ENCODE measurements around the gene PPAN. TPM values are rescaled to one million over a fixed set of nuclear protein-coding genes. Genes with fewer than 3 reads are reported as not detected.

Gene PPAN
- total and polyA plus RNA-seq, 2 experiments from 2014 or later: 42.9 to 67.3 TPM

DNA sequence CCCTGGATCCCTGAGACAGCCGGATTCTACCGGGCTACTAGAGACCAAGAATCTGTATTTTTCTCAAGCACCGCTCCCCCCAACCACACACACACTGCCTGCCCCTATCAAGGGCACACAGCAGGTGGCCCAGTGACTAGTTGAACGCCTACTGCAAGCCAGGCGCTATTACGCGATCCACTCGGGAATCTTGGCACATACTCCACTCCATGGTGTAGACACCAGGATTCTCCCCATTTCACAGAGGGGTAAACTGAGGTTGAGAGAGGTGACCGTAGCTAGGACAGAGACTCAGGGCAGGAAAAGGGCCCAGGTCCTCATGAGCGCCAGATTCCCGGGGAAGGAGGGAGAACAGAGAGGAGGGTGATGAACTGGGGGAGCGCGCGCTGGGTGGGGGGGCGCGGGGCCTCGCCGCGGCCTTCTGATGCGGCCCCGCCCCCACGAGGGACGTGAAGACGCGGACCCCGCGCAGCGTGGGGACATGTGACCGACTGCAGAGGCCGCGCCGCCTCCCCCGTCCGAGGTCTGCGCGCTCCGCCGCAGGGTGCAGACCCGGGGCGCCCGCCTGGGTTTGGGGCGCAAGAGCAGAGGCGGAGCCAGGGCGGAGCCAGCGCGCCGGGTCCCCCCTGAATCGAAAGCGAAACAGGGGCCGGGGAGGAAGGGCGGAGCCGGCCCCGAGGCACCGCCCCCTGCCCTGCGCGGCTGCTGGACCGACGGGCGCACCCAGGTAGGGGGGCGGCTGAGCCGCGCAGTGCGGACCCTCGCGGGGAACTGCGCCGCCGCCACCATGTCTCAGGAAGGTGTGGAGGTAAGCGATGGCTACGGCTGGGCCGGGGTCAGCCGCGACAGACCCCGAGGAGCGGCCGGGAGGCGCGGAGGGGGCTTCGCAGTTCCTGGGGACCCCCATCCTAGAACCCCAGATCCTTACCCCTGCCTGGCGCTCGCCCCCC, 20.2 kb upstream of the PPAN start, which contains the start of gene SHFL:
SHFL (plus strand) TSS at position 677 of the 950 bp plus-strand sequence; CDS start at position 788, 111 bp downstream.
- TF ChIP-seq, protein P1, sequence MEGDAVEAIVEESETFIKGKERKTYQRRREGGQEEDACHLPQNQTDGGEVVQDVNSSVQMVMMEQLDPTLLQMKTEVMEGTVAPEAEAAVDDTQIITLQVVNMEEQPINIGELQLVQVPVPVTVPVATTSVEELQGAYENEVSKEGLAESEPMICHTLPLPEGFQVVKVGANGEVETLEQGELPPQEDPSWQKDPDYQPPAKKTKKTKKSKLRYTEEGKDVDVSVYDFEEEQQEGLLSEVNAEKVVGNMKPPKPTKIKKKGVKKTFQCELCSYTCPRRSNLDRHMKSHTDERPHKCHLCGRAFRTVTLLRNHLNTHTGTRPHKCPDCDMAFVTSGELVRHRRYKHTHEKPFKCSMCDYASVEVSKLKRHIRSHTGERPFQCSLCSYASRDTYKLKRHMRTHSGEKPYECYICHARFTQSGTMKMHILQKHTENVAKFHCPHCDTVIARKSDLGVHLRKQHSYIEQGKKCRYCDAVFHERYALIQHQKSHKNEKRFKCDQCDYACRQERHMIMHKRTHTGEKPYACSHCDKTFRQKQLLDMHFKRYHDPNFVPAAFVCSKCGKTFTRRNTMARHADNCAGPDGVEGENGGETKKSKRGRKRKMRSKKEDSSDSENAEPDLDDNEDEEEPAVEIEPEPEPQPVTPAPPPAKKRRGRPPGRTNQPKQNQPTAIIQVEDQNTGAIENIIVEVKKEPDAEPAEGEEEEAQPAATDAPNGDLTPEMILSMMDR (IDR thresholded peaks at IDR 0.05; ENCODE audit: low read depth, low read length): no peak
- Histone ChIP-seq H3K36me3 (no peaks in the 10 kb centered on the region), H3K9me3 (ENCODE audit: low read depth) (no peaks in the 10 kb centered on the region), H3K4me3 (peak within 1 kb of the TSS; percentile 62), H3K4me1 (ENCODE audit: low read depth) (no peaks in the 10 kb centered on the region), H3K27me3 (peaks cover 32% of the 10 kb centered on the region), H3K27ac (no peak within 1 kb of the TSS)
- DNase-seq (ENCODE audit: low read depth in 1 of 2, low spot score in 1 of 2): peak; percentile 42 to 71

DNA sequence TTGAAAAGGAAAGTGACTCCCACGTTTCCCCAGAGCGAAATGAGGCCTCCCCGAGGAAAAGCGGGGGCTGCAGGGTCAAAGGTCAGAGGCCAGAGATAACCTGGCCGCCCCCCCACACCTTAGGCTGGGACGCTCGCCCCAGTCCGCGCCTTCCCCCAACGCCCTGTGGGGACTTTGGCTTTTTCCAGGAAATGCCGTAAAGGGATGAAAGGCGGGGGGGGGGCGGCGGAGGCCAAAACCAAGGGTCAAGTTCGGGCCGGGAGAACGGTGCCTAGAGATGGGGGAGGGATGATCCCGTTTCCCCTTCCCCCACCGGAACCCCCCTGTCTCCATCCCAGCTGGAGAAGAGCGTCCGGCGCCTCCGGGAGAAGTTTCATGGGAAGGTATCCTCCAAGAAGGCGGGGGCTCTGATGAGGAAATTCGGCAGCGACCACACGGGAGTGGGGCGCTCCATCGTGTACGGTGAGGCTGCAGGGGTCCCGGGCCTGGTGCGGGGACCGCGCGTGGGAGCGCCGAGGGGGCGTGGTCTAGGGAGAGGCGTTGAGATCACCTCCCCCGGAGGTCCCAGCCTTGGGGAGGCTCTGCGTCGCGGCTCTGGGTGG, 19.5 kb upstream of the PPAN start:
- DNase-seq (ENCODE audit: low read depth in 1 of 2, low spot score in 1 of 2): peak in 1 of 2 donors; percentile 22
- TF ChIP-seq, protein P1 (IDR thresholded peaks at IDR 0.05; ENCODE audit: low read depth, low read length): no peak
- H3K27me3 ChIP-seq: peaks cover 32% of the 10 kb centered on the region
- H3K4me1 ChIP-seq (ENCODE audit: low read depth): no peaks in the 10 kb centered on the region
- H3K36me3 ChIP-seq: no peaks in the 10 kb centered on the region
- peak overlapping the region; percentile 62 for H3K4me3 ChIP-seq
- no peaks in the 10 kb centered on the region for H3K9me3 ChIP-seq (ENCODE audit: low read depth)
- no peak overlapping the region for H3K27ac ChIP-seq

DNA sequence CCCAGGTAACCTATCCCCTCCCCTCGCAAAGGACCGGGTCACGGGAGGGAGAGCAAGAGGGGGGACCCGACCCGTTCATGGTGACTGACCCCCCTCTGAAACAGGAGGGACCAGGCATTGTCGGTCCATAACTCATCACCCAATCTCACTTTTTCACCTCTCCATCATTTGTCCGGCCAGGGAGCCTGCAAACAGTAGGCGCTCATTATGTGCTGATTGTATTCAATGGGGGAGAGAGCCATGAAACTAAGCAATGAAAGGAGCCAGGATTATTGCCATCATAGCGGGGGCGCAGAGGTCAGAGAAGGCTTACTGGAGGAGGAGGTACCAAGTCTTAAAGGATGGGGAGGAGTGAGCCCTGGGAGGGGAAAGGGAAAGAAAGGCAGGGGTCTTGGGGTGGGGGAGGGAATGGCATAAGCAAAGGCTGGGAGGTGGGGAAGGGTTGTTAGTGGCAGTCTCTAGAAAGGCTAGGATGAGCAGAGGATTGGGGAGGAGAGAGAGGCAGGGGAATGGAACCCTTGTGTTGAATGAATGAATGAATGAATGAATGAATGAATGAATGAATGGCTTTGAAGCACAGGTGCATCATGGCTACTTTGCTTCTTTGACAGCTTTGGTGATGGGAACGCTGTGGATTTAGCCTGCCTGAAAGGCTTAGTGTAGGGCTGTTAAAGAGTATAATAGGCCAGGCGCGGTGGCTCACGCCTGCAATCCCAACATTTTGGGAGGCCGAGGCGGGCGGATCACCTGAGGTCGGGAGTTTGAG, 18.7 kb upstream of the PPAN start:
- no peak for DNase-seq (ENCODE audit: low read depth in 1 of 2, low spot score in 1 of 2)
- Histone ChIP-seq H3K36me3 (no peaks in the 10 kb centered on the region), H3K27ac (no peak overlapping the region), H3K4me1 (ENCODE audit: low read depth) (no peaks in the 10 kb centered on the region), H3K4me3 (no peak overlapping the region), H3K9me3 (ENCODE audit: low read depth) (no peaks in the 10 kb centered on the region), H3K27me3 (peaks cover 32% of the 10 kb centered on the region)
- TF ChIP-seq, protein P1 (IDR thresholded peaks at IDR 0.05; ENCODE audit: low read depth, low read length): no peak

DNA sequence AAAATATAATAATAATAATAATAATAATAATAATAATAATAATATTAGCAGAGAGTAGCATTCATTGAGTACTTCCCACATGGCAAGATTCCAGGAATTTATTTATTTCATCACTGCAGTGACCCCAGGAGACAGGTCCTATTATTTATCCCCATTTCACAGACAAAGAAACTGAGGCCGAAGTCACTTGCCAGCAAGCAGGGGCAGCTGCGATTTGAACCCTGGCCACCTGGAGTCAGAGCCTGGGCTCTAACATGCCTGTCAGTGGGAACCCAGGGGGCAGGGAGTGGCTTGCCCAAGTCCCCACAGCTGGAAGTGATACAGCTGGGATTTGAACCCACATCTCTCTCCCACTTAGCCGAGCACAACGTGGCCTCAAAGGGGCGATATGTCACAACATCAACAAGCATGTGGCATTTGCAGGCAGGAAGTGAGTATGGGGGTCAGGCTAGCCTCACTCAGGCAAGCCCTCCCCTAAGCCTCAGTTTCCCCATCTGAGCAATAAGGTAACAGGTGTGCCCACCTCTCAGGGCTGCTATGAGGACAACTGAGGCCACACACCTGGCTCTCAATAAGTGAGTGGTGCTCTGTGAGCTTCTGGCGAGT, 17.1 kb upstream of the PPAN start:
- Histone ChIP-seq H3K9me3 (ENCODE audit: low read depth) (no peaks in the 10 kb centered on the region), H3K27ac (no peak overlapping the region), H3K36me3 (no peaks in the 10 kb centered on the region), H3K4me1 (ENCODE audit: low read depth) (no peaks in the 10 kb centered on the region), H3K4me3 (no peak overlapping the region), H3K27me3 (peaks cover 25% of the 10 kb centered on the region)
- TF ChIP-seq, protein P1 (IDR thresholded peaks at IDR 0.05; ENCODE audit: low read depth, low read length): no peak
- no peak for DNase-seq (ENCODE audit: low read depth in 1 of 2, low spot score in 1 of 2)

DNA sequence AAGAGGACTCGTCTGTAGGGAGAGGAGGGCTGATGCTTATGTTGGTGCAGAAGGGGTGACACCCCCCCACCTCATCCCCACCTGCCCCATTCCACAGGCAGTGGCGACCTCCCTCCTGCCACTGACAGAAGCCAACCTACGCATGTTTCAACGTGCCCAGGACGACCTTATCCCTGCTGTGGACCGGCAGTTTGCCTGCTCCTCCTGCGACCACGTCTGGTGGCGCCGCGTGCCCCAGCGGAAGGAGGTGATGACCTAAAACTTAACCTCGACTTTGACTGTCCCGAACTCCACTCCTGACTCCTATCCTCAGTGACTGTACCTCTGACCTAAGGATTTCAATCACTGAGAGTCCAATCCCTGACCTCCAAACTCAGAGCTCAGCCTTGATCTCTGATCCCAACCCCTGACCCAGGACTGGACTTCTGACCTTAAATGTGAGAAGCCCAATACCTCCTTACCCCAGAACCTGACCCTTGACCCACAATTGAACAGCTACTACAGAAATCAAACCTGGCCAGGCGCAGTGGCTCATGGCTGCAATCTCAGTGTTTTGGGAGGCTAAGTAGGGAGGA, 16.3 kb upstream of the PPAN start:
- Histone ChIP-seq H3K27me3 (peaks cover 24% of the 10 kb centered on the region), H3K4me3 (no peak overlapping the region), H3K9me3 (ENCODE audit: low read depth) (no peaks in the 10 kb centered on the region), H3K4me1 (ENCODE audit: low read depth) (no peaks in the 10 kb centered on the region), H3K36me3 (no peaks in the 10 kb centered on the region), H3K27ac (no peak overlapping the region)
- TF ChIP-seq, protein P1 (IDR thresholded peaks at IDR 0.05; ENCODE audit: low read depth, low read length): no peak
- no peak for DNase-seq (ENCODE audit: low read depth in 1 of 2, low spot score in 1 of 2)
